GM10248 (cell line): ENCODE data around the gene RRP1B.

Source experiments
- CTCF ChIA-PET: fragments of 300-600 bp; sonication (Branson Sonifier 250); formaldehyde crosslinking; extraction: SDS; loops from one replicate; lab custom pipeline; 2021; ENCODE audit warnings: antibody characterized with exemption; lab: Yijun Ruan, JAX
- POLR2A ChIA-PET: fragments of 350-650 bp; sonication (Branson Sonifier 250); formaldehyde crosslinking; extraction: SDS; loops from one replicate; lab custom pipeline; 2020; ENCODE audit warnings: antibody characterized with exemption; lab: Yijun Ruan, JAX
- DNase-seq: peaks from one replicate; pipeline ENCODE4 v3.0.0; 2012; ENCODE audit errors: extremely low spot score
- CTCF ChIP-seq: IDR thresholded peaks from 2 replicates; pipeline ENCODE4 v1.5.1; 2012; ENCODE audit warnings: mild to moderate bottlenecking, low read depth; ENCODE audit errors: extremely low read depth, missing control alignments, control extremely low read depth

RRP1B gene

GRCh38 chr21:43731476-43731875 is 72.1 kb downstream of the RRP1B start:
- CTCF ChIA-PET, result no interaction called here
- TF ChIP-seq CTCF, result no peak
- no peak for DNase-seq
- POLR2A ChIA-PET, result no interaction called here

GRCh38 chr21:43731891-43732711 is 72.7 kb downstream of the RRP1B start:
- no peak for TF ChIP-seq CTCF
- DNase-seq, result no peak
- CTCF ChIA-PET, result interaction anchor here (1.3 kb wide), 1 partner anchor 12 kb away, joined by 3 read pairs; no protein-coding TSS in a partner anchor
- POLR2A ChIA-PET, result no interaction called here

- CTCF ChIA-PET, result interaction anchor here (0.6 to 1.3 kb wide), 2 partner anchors 13 to 41 kb away, joined by 3 read pairs; no protein-coding TSS in a partner anchor
- POLR2A ChIA-PET, result no interaction called here
- DNase-seq, result no peak
Measured at GRCh38 chr21:43733060-43733459, 73.7 kb downstream of the RRP1B start.

DNA sequence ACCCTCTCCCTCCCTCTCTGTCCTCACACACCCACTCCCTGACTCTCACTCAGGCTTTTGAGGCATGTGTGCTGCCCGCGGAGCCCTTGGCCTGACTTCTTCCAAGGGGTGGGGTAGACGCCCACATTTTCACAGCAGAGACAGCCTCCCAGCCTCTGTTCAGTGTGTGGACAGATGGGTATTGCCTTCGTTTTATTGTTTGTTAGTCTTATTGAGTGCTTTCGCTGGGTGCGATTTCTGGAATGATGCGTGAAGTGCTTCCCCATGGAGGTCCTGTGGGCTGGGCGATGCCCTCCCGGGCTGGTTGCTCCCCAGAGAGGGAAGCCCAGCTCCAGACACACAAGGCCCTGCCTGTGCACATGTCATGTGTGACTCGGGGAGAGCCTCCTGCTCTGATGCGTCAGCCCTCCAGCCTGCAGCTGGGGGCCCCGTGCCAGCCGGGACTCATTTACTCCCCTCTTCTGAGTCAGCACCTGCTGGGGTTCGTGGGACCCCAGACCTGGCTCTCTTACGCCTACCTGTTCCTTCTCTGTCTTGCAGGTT is 74.2 kb downstream of the RRP1B start:
- ChIA-PET POLR2A (no interaction called here), CTCF (interaction anchor here (0.6 kb wide), 1 partner anchor 40 kb away, joined by 3 read pairs; no protein-coding TSS in a partner anchor)
- DNase-seq, result no peak

More at GRCh38 chr21:43733060-43733459, 73.7 kb downstream of the RRP1B start:
- TF ChIP-seq CTCF, result no peak

GRCh38 chr21:43734131-43734927 is 75.0 kb downstream of the RRP1B start:
- ChIA-PET POLR2A (interaction anchor here (0.5 kb wide), 1 partner anchor 20 kb away, joined by 4 read pairs; no protein-coding TSS in a partner anchor), CTCF (no interaction called here)
- no peak for TF ChIP-seq CTCF
- no peak for DNase-seq

More for the DNA sequence above, 74.2 kb downstream of the RRP1B start:
- no peak for TF ChIP-seq CTCF

GRCh38 chr21:43734928-43735229 is 75.5 kb downstream of the RRP1B start:
- POLR2A ChIA-PET, result no interaction called here
- TF ChIP-seq CTCF, result no peak
- CTCF ChIA-PET, result no interaction called here
- DNase-seq, result no peak
